HepG2 (cell line): ENCODE data around the gene AP4S1. TPM values are rescaled to one million over a fixed set of nuclear protein-coding genes. Genes with fewer than 3 reads are reported as not detected.

Source experiments
- AGO2 ChIP-seq: fragments of 200-400 bp; formaldehyde crosslinking; optimal IDR thresholded peaks from 2 replicates; pipeline ENCODE3; 2017; ENCODE audit warnings: mild to moderate bottlenecking, low read depth, low read length, moderate library complexity
- AKNA ChIP-seq: sonication (generic); formaldehyde crosslinking; IDR thresholded peaks from 2 replicates; pipeline ENCODE4 v1.4.0; 2020; ENCODE audit warnings: missing genetic modification reagents, borderline replicate concordance
- ATF1 ChIP-seq: IDR thresholded peaks from 2 replicates; pipeline ENCODE4 v1.6.1; 2016; ENCODE audit warnings: mild to moderate bottlenecking, control low read depth
- BRCA1 ChIP-seq: sonication (generic); formaldehyde crosslinking; IDR thresholded peaks from 2 replicates; pipeline ENCODE4 v1.4.0; 2020; ENCODE audit warnings: missing genetic modification reagents
- CEBPB ChIP-seq: IDR thresholded peaks from 2 replicates; pipeline ENCODE4 v1.6.1; 2011; ENCODE audit warnings: low read depth, low read length, improper control_type of control experiment, borderline replicate concordance
- CEBPG ChIP-seq: IDR thresholded peaks from 2 replicates; pipeline ENCODE4 v1.6.1; 2016
- HNRNPUL1 ChIP-seq: fragments of 200-400 bp; formaldehyde crosslinking; IDR thresholded peaks from 2 replicates; pipeline ENCODE4 v1.6.1; 2017; ENCODE audit warnings: low read depth, mild to moderate bottlenecking, low read length, moderate library complexity
- HOXA5 ChIP-seq: sonication (generic); formaldehyde crosslinking; IDR thresholded peaks from 2 replicates; pipeline ENCODE4 v1.4.0; 2020; ENCODE audit warnings: missing genetic modification reagents
- KLF12 ChIP-seq: sonication (generic); formaldehyde crosslinking; IDR thresholded peaks from 2 replicates; pipeline ENCODE4 v1.4.0; 2020; ENCODE audit warnings: missing genetic modification reagents, borderline replicate concordance
- NCOR1 ChIP-seq: fragments of 200-600 bp; sonication (generic); IDR thresholded peaks from 2 replicates; pipeline ENCODE4 v1.7.0; 2017; ENCODE audit warnings: antibody characterized with exemption, low read length, borderline replicate concordance
- NFKBIZ ChIP-seq: IDR thresholded peaks from 2 replicates; pipeline ENCODE4 v1.6.1; 2018; ENCODE audit warnings: missing genetic modification reagents, missing compliant biosample characterization
- POGK ChIP-seq: sonication (generic); formaldehyde crosslinking; conservative IDR thresholded peaks from 2 replicates; pipeline ENCODE4 v1.8.0; 2022; ENCODE audit warnings: mild to moderate bottlenecking, moderate library complexity, missing genetic modification reagents
- POLR2A ChIP-seq, 2 experiments: IDR thresholded peaks; 2 replicates each; pipeline ENCODE4 v1.6.1; 2011; ENCODE audit warnings: low read depth in 2 of 2, low read length in 2 of 2, mild to moderate bottlenecking in 1 of 2, moderate library complexity in 1 of 2; ENCODE audit not compliant: insufficient read depth in 1 of 2
- REPIN1 ChIP-seq: sonication (generic); formaldehyde crosslinking; IDR thresholded peaks from 2 replicates; pipeline ENCODE4 v1.8.0; 2022; ENCODE audit warnings: missing genetic modification reagents, low read depth, mild to moderate bottlenecking, borderline replicate concordance
- SMARCC2 ChIP-seq: fragments of 450-650 bp; IDR thresholded peaks from 2 replicates; pipeline ENCODE4 v1.6.1; 2017; ENCODE audit warnings: antibody characterized with exemption, mild to moderate bottlenecking
- ZBTB43 ChIP-seq: sonication (generic); formaldehyde crosslinking; conservative IDR thresholded peaks from 2 replicates; pipeline ENCODE4 v1.4.0; 2020; ENCODE audit warnings: missing genetic modification reagents
- ZNF180 ChIP-seq: sonication (generic); formaldehyde crosslinking; IDR thresholded peaks from 2 replicates; pipeline ENCODE4 v1.4.0; 2020; ENCODE audit warnings: low read depth, missing genetic modification reagents, borderline replicate concordance
- polyA plus RNA-seq, 8 experiments: library from polyadenylated mRNA; depleted of rRNA in 3 of 8; stranded (reverse) in 7 of 8; unstranded in 1 of 8; fragments of >200 nt; fragmentation: Illumina TruSeq in 4 of 8; extraction: Trizol in 4 of 8; gene quantifications; 2 replicates each; pipeline versions ENCODE4 v1.2.1 to v1.2.3, GENCODE V29; 2011 to 2016; ENCODE audit warnings: low read depth in 4 of 8, missing spikeins in 1 of 8, mixed read lengths in 1 of 8; ENCODE audit not compliant: insufficient read depth in 1 of 8
- total RNA-seq, 5 experiments: library from RNA; depleted of rRNA; stranded (reverse); fragments of >200 nt; fragmentation: Illumina TruSeq; extraction: Trizol; gene quantifications; 2 replicates each; pipeline ENCODE4 v1.2.3, GENCODE V29; 2016; ENCODE audit warnings: low read depth in 1 of 5

Gene AP4S1
- total and polyA plus RNA-seq, 2 of the 13 experiments (the other 11 are each of a cell fraction or from before 2014, with no cell fraction given) = 3.9 to 21.1 TPM

GRCh38 chr14:31024010-31024480 is 1.4 kb upstream of the AP4S1 start (continued):
- TF ChIP-seq POGK (peak; percentile 47; the same call in 1 of the 2 replicates), KLF12 (CRISPR knock-in tag) (peak; percentile 62; the same call in 1 of the 2 replicates), CEBPB (peak; percentile 87; the same call in 1 of the 2 replicates), ATF1 (CRISPR knock-in tag) (no peak), BRCA1 (0 out of 2 replicates have a peak, but pooled peaks have one; percentile 51), CEBPG (CRISPR knock-in tag) (peak; percentile 91), HOXA5 (peak; percentile 78; the same call in 1 of the 2 replicates), HNRNPUL1 (0 out of 2 replicates have a peak, but pooled peaks have one; percentile 57), NCOR1 (peak; percentile 88; the same call in 1 of the 2 replicates), POLR2A (IDR thresholded peaks at IDR 0.05; ENCODE audit: insufficient read depth in 1 of 2, low read depth in 2 of 2, low read length in 2 of 2) (peak in 1 of 2 experiments; percentile 15; a peak in 1 of 4 replicates), AKNA (CRISPR knock-in tag) (no peak), REPIN1 (CRISPR knock-in tag) (peak; percentile 60; the same call in 1 of the 2 replicates), SMARCC2 (peak; percentile 86; the same call in 1 of the 2 replicates), NFKBIZ (CRISPR knock-in tag) (no peak), ZNF180 (no peak), ZBTB43 (CRISPR knock-in tag) (no peak; the same call in 1 of the 2 replicates), AGO2 (no peak)
